AG04449 (cell line): ENCODE data around the gene RPS14.

Source experiments
- CTCF ChIA-PET: fragments of 350-600 bp; formaldehyde crosslinking; extraction: SDS; loops from one replicate; lab custom pipeline; 2021; ENCODE audit warnings: antibody characterized with exemption; lab: Yijun Ruan, JAX
- POLR2A ChIA-PET: fragments of 400-600, 350-600 bp; formaldehyde crosslinking; extraction: SDS; loops from one replicate; lab custom pipeline; 2020; ENCODE audit warnings: antibody characterized with exemption, inconsistent platforms; lab: Yijun Ruan, JAX
- DNase-seq: peaks from one replicate; pipeline ENCODE4 v3.0.0-alpha.2; 2010; ENCODE audit warnings: low read depth, low spot score
- H3K4me3 ChIP-seq: 2 replicates; pipeline ENCODE4 v1.5.1; 2011; ENCODE audit warnings: low read depth, mild to moderate bottlenecking, control low read depth, low read length
- CTCF ChIP-seq: IDR thresholded peaks from one replicate; pipeline ENCODE4 v1.5.1; 2011; ENCODE audit warnings: mild to moderate bottlenecking, moderate library complexity, low read length, control low read depth, inconsistent platforms; ENCODE audit not compliant: insufficient read depth; ENCODE audit errors: missing control alignments

The RPS14 gene

DNA sequence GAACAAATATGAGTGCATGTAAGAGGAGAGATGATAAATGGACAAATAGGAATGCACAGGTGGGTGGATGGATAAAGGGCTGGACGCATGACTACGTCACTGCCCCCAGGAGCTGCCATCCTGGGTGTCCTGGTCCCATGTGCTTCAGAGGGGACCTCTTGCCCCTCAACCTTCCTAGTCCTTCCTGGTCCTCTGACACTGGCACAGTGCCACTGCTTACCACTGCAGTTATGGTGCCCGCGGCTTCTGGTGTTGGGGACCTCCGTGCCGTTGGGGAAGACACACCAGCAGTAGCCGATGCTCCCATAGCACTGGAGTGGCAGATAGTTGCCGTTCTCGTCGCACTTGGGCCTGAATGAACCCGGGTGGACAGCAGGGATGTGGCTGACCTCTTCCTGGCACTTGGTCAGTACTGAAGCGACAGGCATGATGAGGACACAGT is 46.6 kb downstream of the RPS14 start:
- CTCF ChIA-PET: no interaction called here

DNA sequence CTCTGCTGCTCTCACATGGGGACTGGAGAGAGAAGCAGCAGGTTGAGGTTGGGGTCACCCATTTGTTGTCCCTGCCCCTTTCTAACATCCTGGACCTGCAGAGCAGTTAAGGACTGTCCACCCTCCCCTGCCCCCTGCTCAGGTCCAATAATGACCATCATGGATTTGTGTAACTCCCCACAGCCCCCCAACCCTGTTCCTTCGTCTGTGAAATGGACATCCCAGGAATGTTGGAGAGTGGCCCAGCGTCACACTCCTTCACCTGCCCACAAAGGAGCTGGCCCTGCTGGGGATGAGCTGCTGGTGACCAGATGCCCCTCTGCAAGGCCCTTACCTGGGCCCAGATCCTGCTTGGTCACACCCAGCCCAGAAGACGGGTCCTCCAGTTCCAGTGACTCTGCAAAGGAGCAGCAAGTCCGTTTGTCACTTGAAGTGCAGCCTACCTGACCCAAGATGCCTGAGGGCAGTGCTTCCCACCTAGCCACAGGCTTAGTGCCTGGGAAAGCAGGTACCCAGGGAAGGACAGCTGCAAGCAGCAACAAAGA is 47.2 kb downstream of the RPS14 start:
- TF ChIP-seq CTCF: no peak
- ChIA-PET POLR2A (no interaction called here), CTCF (no interaction called here)
- DNase-seq: no peak
- H3K4me3 ChIP-seq: no peak overlapping the region

More for the DNA sequence above, 46.6 kb downstream of the RPS14 start:
- TF ChIP-seq CTCF: no peak
- no peak overlapping the region for H3K4me3 ChIP-seq
- POLR2A ChIA-PET: no interaction called here
- no peak for DNase-seq

DNA sequence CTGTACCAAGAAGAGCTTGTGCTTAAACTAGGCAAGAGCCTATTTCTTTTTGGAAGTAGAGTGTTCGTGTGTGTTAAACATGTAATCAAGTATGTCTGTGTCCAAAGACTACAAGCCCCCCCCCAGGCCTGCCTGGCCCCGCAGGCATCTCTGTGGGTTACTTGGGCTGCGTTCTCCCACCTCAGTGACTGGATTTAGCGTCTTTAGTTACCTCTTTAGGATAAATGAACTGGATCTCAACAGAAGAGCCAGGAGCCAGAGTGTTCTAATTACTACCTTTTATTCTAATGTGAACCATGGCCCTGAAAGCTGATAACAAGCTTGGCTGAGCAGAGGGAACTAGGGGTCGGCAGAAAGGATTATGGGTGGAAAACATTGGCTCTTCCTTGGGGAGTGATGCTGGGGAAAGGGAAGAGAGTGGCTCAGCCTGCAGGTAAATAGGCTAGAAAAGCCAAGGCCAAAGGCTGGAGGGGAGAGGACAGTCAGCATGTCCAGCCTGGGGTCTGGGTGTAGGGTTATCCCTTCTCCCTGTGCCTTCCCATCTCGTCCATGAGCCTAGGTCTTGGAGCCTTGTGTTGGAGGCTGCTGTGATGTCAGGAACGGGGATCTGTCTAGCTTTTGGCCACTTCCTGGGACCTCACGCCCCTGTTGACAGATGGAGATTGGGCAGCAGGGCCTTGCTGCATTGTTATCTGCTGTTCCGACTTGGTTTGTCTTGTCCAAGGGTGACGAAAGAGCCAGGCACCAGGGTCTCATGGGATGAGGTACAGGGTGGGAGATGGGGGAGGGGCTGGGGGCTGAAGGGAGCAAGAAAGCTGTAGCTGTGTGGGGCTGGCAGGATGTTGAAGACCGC is 47.9 kb downstream of the RPS14 start:
- H3K4me3 ChIP-seq: no peak overlapping the region
- ChIA-PET CTCF (no interaction called here), POLR2A (no interaction called here)
- no peak for DNase-seq
- TF ChIP-seq CTCF: no peak

DNA sequence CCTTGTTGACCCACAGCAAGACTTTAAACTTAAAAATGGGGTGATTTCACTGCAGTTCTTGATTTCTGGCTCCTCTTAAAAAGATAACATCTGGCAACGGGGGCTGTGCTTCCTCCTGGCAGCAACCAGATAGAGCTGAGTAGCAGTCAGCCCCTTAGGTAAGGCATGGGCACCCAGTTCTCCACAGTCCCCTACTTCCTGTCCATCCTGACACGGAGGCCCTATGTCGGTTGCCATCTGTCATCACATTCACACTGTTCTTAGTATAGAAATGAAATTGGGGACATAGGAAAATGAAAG is 48.5 kb downstream of the RPS14 start:
- DNase-seq: no peak
- POLR2A ChIA-PET: no interaction called here
- H3K4me3 ChIP-seq: no peak overlapping the region
- no peak for TF ChIP-seq CTCF
- CTCF ChIA-PET: interaction anchor here (0.6 kb wide), 1 partner anchor 16 kb away, joined by 3 read pairs; no protein-coding TSS in a partner anchor

DNA sequence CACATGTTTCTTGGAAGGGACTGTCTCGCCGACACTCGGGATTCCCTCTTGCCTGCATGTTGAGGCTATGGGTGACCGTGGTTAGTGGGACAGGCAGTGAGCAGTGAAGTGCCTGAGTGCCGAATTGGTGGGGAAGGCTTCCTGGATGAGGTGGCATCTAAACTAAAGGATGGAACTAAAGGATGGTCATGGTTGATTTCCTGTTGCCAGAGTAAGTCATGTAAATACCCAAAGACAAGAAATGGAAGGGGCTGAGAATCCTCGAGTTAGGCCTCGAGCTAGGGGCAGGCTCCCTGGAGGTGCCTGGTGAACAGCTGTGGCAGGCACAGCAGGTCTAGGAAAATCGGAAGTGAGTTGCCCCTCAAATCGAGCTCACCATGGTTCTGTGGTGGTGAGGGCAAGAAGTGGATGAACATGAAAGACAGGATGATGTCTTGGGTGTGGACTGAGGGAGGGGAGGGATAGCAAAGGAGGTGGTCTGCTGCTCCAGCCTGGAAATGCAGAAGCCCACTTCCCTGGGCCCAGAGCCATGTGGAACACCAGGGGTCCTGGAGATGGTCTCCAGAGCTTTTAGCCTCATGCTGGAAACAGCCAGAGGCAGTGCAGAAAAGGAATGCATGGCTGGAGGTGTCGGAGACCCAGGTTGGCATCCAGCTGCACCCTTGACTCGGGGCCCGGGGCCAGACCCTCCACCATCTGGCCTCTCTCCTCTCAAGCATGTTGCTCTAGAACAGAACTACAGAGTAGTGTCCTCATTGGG is 49.0 kb downstream of the RPS14 start:
- CTCF ChIA-PET: interaction anchor here (0.6 to 1.6 kb wide), 2 partner anchors 15 to 129 kb away, joined by 3 to 5 read pairs; no protein-coding TSS in a partner anchor
- DNase-seq: no peak
- no peak overlapping the region for H3K4me3 ChIP-seq
- POLR2A ChIA-PET: interaction anchor here (0.6 kb wide), 1 partner anchor 49 kb away, joined by 4 read pairs; the partner anchor contains the start of gene RPS14
- TF ChIP-seq CTCF: no peak
